ENCODE results near the gene CRAMP1.

CRAMP1 gene

GRCh38 chr16:1626776-1627175 lies 14.6 kb downstream of the CRAMP1 start:
- ATAC-seq (replicated peaks; ENCODE audit: extremely low read depth, poor library complexity, severe bottlenecking): no peak
- Mint-ChIP-seq H3K36me3 (ENCODE audit: insufficient read depth) (peaks cover 20% of the 10 kb centered on the region), H3K4me1 (peaks cover 17% of the 10 kb centered on the region)

DNA sequence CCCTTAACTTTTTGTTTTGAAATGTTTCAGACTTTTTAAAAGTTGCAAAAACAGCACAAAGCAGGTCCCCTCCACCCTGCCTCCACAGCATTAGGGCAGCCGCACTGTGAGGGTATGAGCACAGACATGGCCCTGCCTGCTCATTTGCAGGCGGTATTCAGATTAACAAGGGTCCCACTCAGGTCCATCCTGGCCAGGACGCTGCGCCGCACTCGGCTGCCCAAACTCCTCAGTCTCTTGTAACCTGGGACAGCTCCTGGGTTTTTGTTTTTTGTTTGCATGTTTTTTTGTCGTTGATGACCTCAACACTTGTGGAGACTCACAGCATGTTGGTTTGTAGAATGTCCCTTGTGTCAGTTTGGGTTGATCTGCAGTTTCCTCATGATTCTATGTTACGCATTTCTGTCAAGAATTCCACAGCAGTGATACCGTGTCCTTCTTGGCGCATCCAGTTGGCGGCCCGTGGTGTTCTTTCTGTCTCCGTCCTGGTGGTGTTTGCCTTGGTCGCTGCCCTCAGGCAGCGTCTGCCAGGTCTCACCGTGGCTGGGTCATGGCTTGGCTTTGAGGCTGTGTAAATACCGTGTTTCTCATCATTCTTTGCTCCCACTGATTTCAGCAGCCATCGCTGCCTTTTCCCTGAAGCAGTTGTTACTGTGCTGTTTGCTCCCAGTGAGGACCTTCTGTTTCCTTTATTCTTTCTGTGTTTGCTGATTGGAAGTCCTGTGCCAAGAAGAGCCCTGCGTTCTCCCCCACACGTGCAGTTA lies 18.5 kb downstream of the CRAMP1 start:
- no peak overlapping the region for H3K4me3 Mint-ChIP-seq
- ATAC-seq (replicated peaks; ENCODE audit: extremely low read depth, poor library complexity, severe bottlenecking): no peak
- no peak overlapping the region for H3K27ac Mint-ChIP-seq (ENCODE audit: low read depth)
- peaks cover 14% of the 10 kb centered on the region for H3K4me1 Mint-ChIP-seq
- no peak for DNase-seq (ENCODE audit: low spot score in 2 of 2)
- H3K27me3 Mint-ChIP-seq: no peaks in the 10 kb centered on the region
- peaks cover 23% of the 10 kb centered on the region for H3K36me3 Mint-ChIP-seq (ENCODE audit: insufficient read depth)
- H3K9me3 Mint-ChIP-seq: no peaks in the 10 kb centered on the region

More at GRCh38 chr16:1626776-1627175, 14.6 kb downstream of the CRAMP1 start:
- H3K27me3 Mint-ChIP-seq: no peaks in the 10 kb centered on the region
- no peak for DNase-seq (ENCODE audit: low spot score in 2 of 2)
- no peaks in the 10 kb centered on the region for H3K9me3 Mint-ChIP-seq
- no peak overlapping the region for H3K4me3 Mint-ChIP-seq
- H3K27ac Mint-ChIP-seq (ENCODE audit: low read depth): no peak overlapping the region

GRCh38 chr16:1631230-1631629 lies 19.1 kb downstream of the CRAMP1 start:
- Mint-ChIP-seq H3K4me1 (peaks cover 14% of the 10 kb centered on the region), H3K36me3 (ENCODE audit: insufficient read depth) (peaks cover 21% of the 10 kb centered on the region), H3K4me3 (no peak overlapping the region), H3K27me3 (no peaks in the 10 kb centered on the region), H3K27ac (ENCODE audit: low read depth) (no peak overlapping the region), H3K9me3 (no peaks in the 10 kb centered on the region)
- DNase-seq (ENCODE audit: low spot score in 2 of 2) (no peak), ATAC-seq (replicated peaks; ENCODE audit: extremely low read depth, poor library complexity, severe bottlenecking) (no peak)

DNA sequence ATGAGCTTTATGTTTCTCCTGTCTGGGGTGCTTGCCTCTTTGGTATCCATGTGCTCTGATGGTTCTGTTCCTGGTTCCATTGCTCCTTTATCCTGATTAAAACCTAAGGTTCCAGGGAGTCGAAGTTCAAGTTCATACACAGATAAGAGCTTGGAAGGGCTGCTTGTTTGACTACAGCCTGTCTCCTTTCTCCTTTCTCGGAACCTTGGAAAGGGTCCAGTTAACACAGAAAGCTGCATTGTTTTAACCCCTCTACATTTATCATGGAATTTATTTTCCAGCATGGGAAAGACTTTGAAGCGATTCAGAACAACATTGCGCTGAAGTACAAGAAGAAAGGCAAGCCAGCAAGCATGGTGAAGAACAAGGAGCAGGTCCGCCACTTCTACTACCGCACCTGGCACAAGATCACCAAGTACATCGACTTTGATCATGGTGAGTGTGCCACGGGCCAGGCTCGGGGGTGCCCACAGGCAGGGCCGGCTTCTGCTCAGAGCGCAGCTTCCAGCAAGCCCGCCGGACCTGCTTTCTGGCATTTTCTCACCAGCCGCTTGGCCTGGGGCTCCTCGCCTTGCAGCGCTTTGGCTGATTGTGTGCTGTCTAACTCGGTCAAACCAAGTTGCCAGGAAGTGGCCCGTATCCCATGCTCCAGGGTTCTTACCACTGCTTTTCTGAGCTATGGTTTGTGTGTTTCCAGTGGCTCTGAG lies 19.9 kb downstream of the CRAMP1 start:
- peaks cover 14% of the 10 kb centered on the region for H3K4me1 Mint-ChIP-seq
- peaks cover 16% of the 10 kb centered on the region for H3K36me3 Mint-ChIP-seq (ENCODE audit: insufficient read depth)
- DNase-seq (ENCODE audit: low spot score in 2 of 2) (no peak), ATAC-seq (replicated peaks; ENCODE audit: extremely low read depth, poor library complexity, severe bottlenecking) (no peak)
- H3K4me3 Mint-ChIP-seq: no peak overlapping the region
- H3K27ac Mint-ChIP-seq (ENCODE audit: low read depth): no peak overlapping the region
- no peaks in the 10 kb centered on the region for H3K27me3 Mint-ChIP-seq
- no peaks in the 10 kb centered on the region for H3K9me3 Mint-ChIP-seq

DNA sequence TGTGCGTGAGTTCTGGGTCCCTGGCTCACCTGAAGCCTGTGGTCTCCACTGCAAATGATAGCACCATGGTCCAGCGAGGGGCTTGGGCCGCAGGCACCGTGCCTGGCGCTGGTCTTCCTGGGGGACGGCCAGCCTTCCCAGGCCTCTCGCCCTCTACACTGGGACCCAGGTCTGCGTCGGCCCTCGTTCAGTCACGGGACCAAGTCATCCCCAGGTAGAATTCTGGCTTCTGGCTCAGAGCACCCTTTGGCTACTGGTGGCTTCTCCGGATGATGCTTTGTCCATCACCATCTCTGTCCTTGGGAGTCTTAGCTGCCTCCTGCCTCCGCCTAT lies 20.4 kb downstream of the CRAMP1 start:
- Mint-ChIP-seq H3K9me3 (no peaks in the 10 kb centered on the region), H3K36me3 (ENCODE audit: insufficient read depth) (peaks cover 16% of the 10 kb centered on the region), H3K27me3 (no peaks in the 10 kb centered on the region), H3K4me3 (no peak overlapping the region), H3K4me1 (peaks cover 9% of the 10 kb centered on the region), H3K27ac (ENCODE audit: low read depth) (no peak overlapping the region)
- no peak for ATAC-seq (replicated peaks; ENCODE audit: extremely low read depth, poor library complexity, severe bottlenecking)
- no peak for DNase-seq (ENCODE audit: low spot score in 2 of 2)

DNA sequence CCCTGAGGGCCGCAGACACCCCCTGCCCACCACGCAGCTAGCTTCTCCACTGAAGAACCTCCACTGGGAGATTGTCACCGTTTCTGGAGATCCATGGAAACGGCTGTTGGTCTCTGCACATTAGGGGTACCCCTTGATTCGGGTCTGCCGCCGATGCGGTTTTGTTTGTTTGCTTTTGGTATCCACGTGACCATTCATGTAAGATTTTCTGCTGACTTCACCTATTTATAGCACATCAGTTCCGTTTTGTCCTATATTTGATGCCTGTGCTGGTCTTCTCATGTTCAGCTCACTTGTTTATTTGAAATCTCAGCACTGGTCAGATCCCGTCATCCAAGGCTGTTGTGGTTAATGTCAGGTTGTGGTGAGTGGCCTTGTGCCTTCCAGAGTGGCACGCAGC lies 21.1 kb downstream of the CRAMP1 start:
- no peak for DNase-seq (ENCODE audit: low spot score in 2 of 2)
- no peaks in the 10 kb centered on the region for H3K27me3 Mint-ChIP-seq
- H3K4me1 Mint-ChIP-seq: peaks cover 7% of the 10 kb centered on the region
- no peak overlapping the region for H3K27ac Mint-ChIP-seq (ENCODE audit: low read depth)
- ATAC-seq (replicated peaks; ENCODE audit: extremely low read depth, poor library complexity, severe bottlenecking): no peak
- H3K36me3 Mint-ChIP-seq (ENCODE audit: insufficient read depth): peaks cover 16% of the 10 kb centered on the region
- H3K9me3 Mint-ChIP-seq: no peaks in the 10 kb centered on the region
- H3K4me3 Mint-ChIP-seq: no peak overlapping the region

- no peak for DNase-seq (ENCODE audit: low spot score in 2 of 2)
- Mint-ChIP-seq H3K27me3 (no peaks in the 10 kb centered on the region), H3K27ac (ENCODE audit: low read depth) (no peak overlapping the region), H3K9me3 (no peaks in the 10 kb centered on the region), H3K4me1 (peaks cover 6% of the 10 kb centered on the region), H3K4me3 (no peak overlapping the region), H3K36me3 (ENCODE audit: insufficient read depth) (peaks cover 18% of the 10 kb centered on the region)
- ATAC-seq (replicated peaks; ENCODE audit: extremely low read depth, poor library complexity, severe bottlenecking): no peak
These were observed 22.4 kb downstream of the CRAMP1 start for GRCh38 chr16:1634541-1634940.

GRCh38 chr16:1635070-1635469 lies 22.9 kb downstream of the CRAMP1 start:
- Mint-ChIP-seq H3K36me3 (ENCODE audit: insufficient read depth) (peaks cover 20% of the 10 kb centered on the region), H3K4me1 (peaks cover 6% of the 10 kb centered on the region), H3K27ac (ENCODE audit: low read depth) (no peak overlapping the region), H3K9me3 (no peaks in the 10 kb centered on the region), H3K27me3 (no peaks in the 10 kb centered on the region), H3K4me3 (no peak overlapping the region)
- DNase-seq (ENCODE audit: low spot score in 2 of 2) (no peak), ATAC-seq (replicated peaks; ENCODE audit: extremely low read depth, poor library complexity, severe bottlenecking) (no peak)

GRCh38 chr16:1637526-1637925 lies 25.4 kb downstream of the CRAMP1 start:
- Mint-ChIP-seq H3K36me3 (ENCODE audit: insufficient read depth) (peaks cover 20% of the 10 kb centered on the region), H3K4me1 (peaks cover 13% of the 10 kb centered on the region), H3K27ac (ENCODE audit: low read depth) (peak overlapping the region; percentile 10), H3K4me3 (no peak overlapping the region), H3K9me3 (no peaks in the 10 kb centered on the region), H3K27me3 (no peaks in the 10 kb centered on the region)
- DNase-seq (ENCODE audit: low spot score in 2 of 2): no peak
- no peak for ATAC-seq (replicated peaks; ENCODE audit: extremely low read depth, poor library complexity, severe bottlenecking)

DNA sequence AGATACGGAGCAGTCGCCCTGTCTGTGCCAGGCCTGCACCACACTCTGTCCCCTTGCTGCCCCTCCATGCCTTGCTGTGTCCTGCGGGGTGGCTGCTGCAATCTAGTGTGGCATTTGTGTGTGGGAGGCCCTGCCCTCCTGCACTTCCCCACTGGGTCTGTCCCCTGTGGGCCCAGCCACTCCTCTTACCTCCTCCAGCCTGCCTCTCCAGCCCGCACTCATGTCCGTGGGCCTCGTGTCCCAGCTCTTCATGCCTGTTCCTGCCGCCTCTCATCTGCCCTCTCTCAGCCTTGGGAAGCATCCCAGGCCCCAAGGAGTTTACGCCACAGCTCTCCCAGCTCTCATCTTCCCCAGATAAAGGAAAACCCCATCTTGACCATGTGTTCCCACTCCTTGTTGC lies 26.6 kb downstream of the CRAMP1 start:
- Mint-ChIP-seq H3K9me3 (no peaks in the 10 kb centered on the region), H3K27me3 (no peaks in the 10 kb centered on the region), H3K4me3 (no peak overlapping the region), H3K36me3 (ENCODE audit: insufficient read depth) (peaks cover 16% of the 10 kb centered on the region), H3K27ac (ENCODE audit: low read depth) (no peak overlapping the region), H3K4me1 (peaks cover 13% of the 10 kb centered on the region)
- no peak for ATAC-seq (replicated peaks; ENCODE audit: extremely low read depth, poor library complexity, severe bottlenecking)
- no peak for DNase-seq (ENCODE audit: low spot score in 2 of 2)

DNA sequence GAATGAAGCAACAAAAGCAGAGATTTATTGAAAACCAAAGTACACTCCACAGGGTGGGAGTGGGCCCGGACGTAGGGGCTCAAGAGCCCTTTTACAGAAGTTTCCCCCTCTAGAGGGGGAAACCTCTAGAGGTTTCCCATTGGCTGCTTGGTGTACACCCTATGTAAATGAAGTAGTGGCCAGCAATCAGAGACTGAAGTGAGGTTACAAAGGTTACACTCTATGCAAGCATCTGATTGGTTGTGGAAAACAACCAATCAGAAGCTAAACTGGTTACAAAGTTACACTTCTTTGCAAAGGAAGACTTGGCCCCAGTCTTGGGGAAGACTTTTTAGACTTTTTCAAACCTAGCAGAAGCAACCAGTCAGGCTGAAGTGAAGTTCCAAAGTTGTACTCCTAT lies 27.1 kb downstream of the CRAMP1 start:
- H3K27ac Mint-ChIP-seq (ENCODE audit: low read depth): no peak overlapping the region
- no peaks in the 10 kb centered on the region for H3K27me3 Mint-ChIP-seq
- H3K4me1 Mint-ChIP-seq: peaks cover 15% of the 10 kb centered on the region
- H3K9me3 Mint-ChIP-seq: no peaks in the 10 kb centered on the region
- ATAC-seq (replicated peaks; ENCODE audit: extremely low read depth, poor library complexity, severe bottlenecking) (no peak), DNase-seq (ENCODE audit: low spot score in 2 of 2) (no peak)
- peaks cover 15% of the 10 kb centered on the region for H3K36me3 Mint-ChIP-seq (ENCODE audit: insufficient read depth)
- H3K4me3 Mint-ChIP-seq: no peak overlapping the region

DNA sequence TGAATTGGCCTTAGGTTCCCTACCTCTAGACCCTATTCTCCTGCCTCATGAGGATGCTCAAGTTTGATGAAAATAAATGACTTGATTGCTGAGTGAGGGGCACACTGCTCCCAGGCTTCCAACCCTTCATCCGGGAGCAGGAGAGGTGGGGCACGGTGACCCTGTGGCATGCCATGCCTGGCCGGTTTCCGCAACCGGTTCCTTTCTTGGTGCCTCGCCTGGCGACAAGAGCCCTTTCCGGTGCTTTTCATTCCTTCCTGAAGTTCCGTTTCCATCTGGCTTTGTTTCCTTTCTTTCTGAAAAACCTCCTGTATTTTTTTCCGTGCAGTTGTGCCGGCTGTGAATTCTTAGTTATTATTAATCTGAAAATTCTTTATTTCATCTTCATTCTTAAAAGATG lies 27.7 kb downstream of the CRAMP1 start:
- H3K36me3 Mint-ChIP-seq (ENCODE audit: insufficient read depth): peaks cover 15% of the 10 kb centered on the region
- H3K27ac Mint-ChIP-seq (ENCODE audit: low read depth): no peak overlapping the region
- H3K9me3 Mint-ChIP-seq: no peaks in the 10 kb centered on the region
- DNase-seq (ENCODE audit: low spot score in 2 of 2) (no peak), ATAC-seq (replicated peaks; ENCODE audit: extremely low read depth, poor library complexity, severe bottlenecking) (no peak)
- H3K4me3 Mint-ChIP-seq: no peak overlapping the region
- no peaks in the 10 kb centered on the region for H3K27me3 Mint-ChIP-seq
- peaks cover 18% of the 10 kb centered on the region for H3K4me1 Mint-ChIP-seq

DNA sequence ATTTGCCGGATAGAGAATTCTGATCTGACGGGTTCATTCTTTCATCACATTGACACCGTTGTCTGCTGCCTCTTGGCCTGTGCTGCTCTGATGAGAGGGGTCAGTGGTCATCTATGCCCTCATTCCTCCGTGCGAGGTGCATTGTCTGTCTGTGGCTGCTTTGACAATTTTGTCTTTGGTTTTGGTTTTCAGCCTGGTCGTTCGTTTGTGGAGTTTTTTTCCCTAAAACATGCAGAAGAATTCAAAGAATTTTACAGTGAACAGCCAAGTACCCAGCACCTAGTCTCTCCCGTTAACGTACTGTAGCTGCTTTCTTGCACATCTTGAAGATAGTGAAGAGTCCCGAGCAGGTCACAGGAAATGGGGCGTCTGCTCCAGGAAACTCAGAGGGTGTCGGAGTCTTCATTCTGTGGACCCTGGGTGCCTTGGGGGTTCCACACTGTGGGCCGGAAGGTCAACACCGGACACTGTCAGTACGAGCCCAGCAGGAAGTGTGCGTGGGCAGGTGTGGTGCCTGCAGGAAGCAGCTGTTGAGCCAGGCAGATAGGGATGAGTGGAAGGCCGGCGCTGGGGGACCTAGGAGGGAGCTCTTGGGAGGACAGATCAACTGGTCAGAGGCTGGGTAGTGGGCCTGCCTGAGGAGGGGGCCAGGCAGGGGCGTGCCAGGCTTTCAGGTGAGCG lies 28.2 kb downstream of the CRAMP1 start:
- Mint-ChIP-seq H3K27me3 (no peaks in the 10 kb centered on the region), H3K4me1 (peaks cover 20% of the 10 kb centered on the region), H3K27ac (ENCODE audit: low read depth) (no peak overlapping the region), H3K4me3 (no peak overlapping the region), H3K36me3 (ENCODE audit: insufficient read depth) (peaks cover 15% of the 10 kb centered on the region), H3K9me3 (no peaks in the 10 kb centered on the region)
- no peak for DNase-seq (ENCODE audit: low spot score in 2 of 2)
- no peak for ATAC-seq (replicated peaks; ENCODE audit: extremely low read depth, poor library complexity, severe bottlenecking)
